ENCODE data around the gene LILRA6.

GRCh38 chr19:54268936-54269335, 26.3 kb upstream of the LILRA6 start:
- TF ChIP-seq CREB1 (IDR thresholded peaks at IDR 0.05; ENCODE audit: low read depth) (no peak), EGR1 (IDR thresholded peaks at IDR 0.05) (no peak), NFIC (IDR thresholded peaks at IDR 0.05) (no peak), RAD21 (IDR thresholded peaks at IDR 0.05; ENCODE audit: low read depth) (no peak), MAX (IDR thresholded peaks at IDR 0.05) (no peak), EP300 (IDR thresholded peaks at IDR 0.05; ENCODE audit: borderline replicate concordance) (no peak), CEBPB (IDR thresholded peaks at IDR 0.05) (no peak), FOXM1 (IDR thresholded peaks at IDR 0.05; ENCODE audit: borderline replicate concordance, low read depth) (no peak), TCF12 (IDR thresholded peaks at IDR 0.05; ENCODE audit: low read depth) (no peak), TEAD4 (IDR thresholded peaks at IDR 0.05) (no peak), TAF1 (IDR thresholded peaks at IDR 0.05; ENCODE audit: low read depth) (no peak), YY1 (IDR thresholded peaks at IDR 0.05; ENCODE audit: low read depth) (no peak), USF1 (IDR thresholded peaks at IDR 0.05) (no peak)
- TF ChIP-seq, protein P1, sequence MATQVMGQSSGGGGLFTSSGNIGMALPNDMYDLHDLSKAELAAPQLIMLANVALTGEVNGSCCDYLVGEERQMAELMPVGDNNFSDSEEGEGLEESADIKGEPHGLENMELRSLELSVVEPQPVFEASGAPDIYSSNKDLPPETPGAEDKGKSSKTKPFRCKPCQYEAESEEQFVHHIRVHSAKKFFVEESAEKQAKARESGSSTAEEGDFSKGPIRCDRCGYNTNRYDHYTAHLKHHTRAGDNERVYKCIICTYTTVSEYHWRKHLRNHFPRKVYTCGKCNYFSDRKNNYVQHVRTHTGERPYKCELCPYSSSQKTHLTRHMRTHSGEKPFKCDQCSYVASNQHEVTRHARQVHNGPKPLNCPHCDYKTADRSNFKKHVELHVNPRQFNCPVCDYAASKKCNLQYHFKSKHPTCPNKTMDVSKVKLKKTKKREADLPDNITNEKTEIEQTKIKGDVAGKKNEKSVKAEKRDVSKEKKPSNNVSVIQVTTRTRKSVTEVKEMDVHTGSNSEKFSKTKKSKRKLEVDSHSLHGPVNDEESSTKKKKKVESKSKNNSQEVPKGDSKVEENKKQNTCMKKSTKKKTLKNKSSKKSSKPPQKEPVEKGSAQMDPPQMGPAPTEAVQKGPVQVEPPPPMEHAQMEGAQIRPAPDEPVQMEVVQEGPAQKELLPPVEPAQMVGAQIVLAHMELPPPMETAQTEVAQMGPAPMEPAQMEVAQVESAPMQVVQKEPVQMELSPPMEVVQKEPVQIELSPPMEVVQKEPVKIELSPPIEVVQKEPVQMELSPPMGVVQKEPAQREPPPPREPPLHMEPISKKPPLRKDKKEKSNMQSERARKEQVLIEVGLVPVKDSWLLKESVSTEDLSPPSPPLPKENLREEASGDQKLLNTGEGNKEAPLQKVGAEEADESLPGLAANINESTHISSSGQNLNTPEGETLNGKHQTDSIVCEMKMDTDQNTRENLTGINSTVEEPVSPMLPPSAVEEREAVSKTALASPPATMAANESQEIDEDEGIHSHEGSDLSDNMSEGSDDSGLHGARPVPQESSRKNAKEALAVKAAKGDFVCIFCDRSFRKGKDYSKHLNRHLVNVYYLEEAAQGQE (IDR thresholded peaks at IDR 0.05; ENCODE audit: low read depth) = no peak
